Neuronal stem cell (in vitro differentiated cells): Measurements from ENCODE around the gene VAMP8. TPM values are rescaled to one million over a fixed set of nuclear protein-coding genes. Genes with fewer than 3 reads are reported as not detected.

Experiments used
- DNase-seq: peaks from one replicate; pipeline ENCODE4 v3.0.0-alpha.2; 2013; ENCODE audit warnings: low spot score
- H2AFZ ChIP-seq: one replicate; pipeline ENCODE4 v1.6.1; 2013; ENCODE audit warnings: mild to moderate bottlenecking, low read length, inconsistent platforms
- H2AK5ac ChIP-seq: 2 replicates; pipeline ENCODE4 v1.6.1; 2013; ENCODE audit warnings: low read depth, mild to moderate bottlenecking, inconsistent platforms, low read length, moderate library complexity, mixed read lengths
- H2BK120ac ChIP-seq: 2 replicates; pipeline ENCODE4 v1.6.1; 2013; ENCODE audit warnings: low read depth, mild to moderate bottlenecking, inconsistent platforms, low read length, moderate library complexity, mixed read lengths
- H2BK12ac ChIP-seq: one replicate; pipeline ENCODE4 v1.6.1; 2013; ENCODE audit warnings: low read length, inconsistent platforms
- H2BK15ac ChIP-seq: 2 replicates; pipeline ENCODE4 v1.6.1; 2013; ENCODE audit warnings: mild to moderate bottlenecking, low read length, inconsistent platforms, mixed read lengths
- H2BK5ac ChIP-seq: one replicate; pipeline ENCODE4 v1.6.1; 2013; ENCODE audit warnings: inconsistent platforms, mild to moderate bottlenecking, low read length, moderate library complexity
- H3K14ac ChIP-seq: one replicate; pipeline ENCODE4 v1.6.1; 2013; ENCODE audit warnings: low read length, inconsistent platforms
- H3K18ac ChIP-seq: 2 replicates; pipeline ENCODE4 v1.6.1; 2013; ENCODE audit warnings: low read length, inconsistent platforms
- H3K23ac ChIP-seq: 2 replicates; pipeline ENCODE4 v1.6.1; 2013; ENCODE audit warnings: low read depth, mild to moderate bottlenecking, mixed read lengths, low read length, inconsistent platforms; ENCODE audit not compliant: poor library complexity
- H3K27ac ChIP-seq: replicated peaks from 3 replicates; pipeline ENCODE4 v1.5.1; 2013; ENCODE audit warnings: low read length, inconsistent platforms
- H3K27me3 ChIP-seq, 3 experiments: 2 replicates each; pipeline ENCODE4 v1.6.1; 2013; ENCODE audit warnings: low read length in 3 of 3, mild to moderate bottlenecking in 2 of 3, inconsistent platforms in 1 of 3, low read depth in 1 of 3, mixed read lengths in 1 of 3, moderate library complexity in 1 of 3; ENCODE audit not compliant: control insufficient read depth in 3 of 3, insufficient read depth in 3 of 3
- H3K36me3 ChIP-seq, 2 donors: replicated peaks in 1 of 2; 2 replicates each; pipeline ENCODE4 v1.6.1; 2013; ENCODE audit warnings: low read length in 2 of 2; ENCODE audit not compliant: control insufficient read depth in 2 of 2, insufficient read depth in 2 of 2
- H3K4ac ChIP-seq: 2 replicates; pipeline ENCODE4 v1.6.1; 2013; ENCODE audit warnings: inconsistent platforms, mild to moderate bottlenecking, low read length, moderate library complexity
- H3K4me1 ChIP-seq, 2 donors: 1 replicate in 1 of 2; 2 replicates in 1 of 2; pipeline ENCODE4 v1.6.1; 2013; ENCODE audit warnings: low read length in 2 of 2, low read depth in 1 of 2; ENCODE audit not compliant: control insufficient read depth in 2 of 2, insufficient read depth in 1 of 2
- H3K4me2 ChIP-seq: one replicate; pipeline ENCODE4 v1.6.1; 2013; ENCODE audit warnings: mild to moderate bottlenecking, low read length, inconsistent platforms; ENCODE audit not compliant: insufficient read depth, poor library complexity, severe bottlenecking
- H3K4me3 ChIP-seq, 2 donors: 2 replicates each; pipeline ENCODE4 v1.5.1; 2013; ENCODE audit warnings: low read length in 2 of 2, mild to moderate bottlenecking in 2 of 2, inconsistent platforms in 1 of 2, moderate library complexity in 1 of 2
- H3K79me1 ChIP-seq: one replicate; pipeline ENCODE4 v1.6.1; 2013; ENCODE audit warnings: low read depth, mild to moderate bottlenecking, inconsistent platforms, low read length, moderate library complexity
- H3K9ac ChIP-seq: one replicate; pipeline ENCODE4 v1.6.1; 2013; ENCODE audit warnings: mild to moderate bottlenecking, low read depth, low read length, inconsistent platforms; ENCODE audit not compliant: poor library complexity
- H3K9me3 ChIP-seq, 2 donors: replicated peaks in 1 of 2; 2 replicates each; pipeline versions ENCODE3 to v1.6.1; 2013; ENCODE audit warnings: low read length in 2 of 2, mild to moderate bottlenecking in 2 of 2, inconsistent platforms in 1 of 2, low read depth in 1 of 2, mixed read lengths in 1 of 2, moderate library complexity in 1 of 2; ENCODE audit not compliant: control insufficient read depth in 2 of 2, insufficient read depth in 1 of 2
- H4K8ac ChIP-seq: one replicate; pipeline ENCODE4 v1.6.1; 2013; ENCODE audit warnings: low read depth, mild to moderate bottlenecking, inconsistent platforms, low read length, moderate library complexity
- H4K91ac ChIP-seq: one replicate; pipeline ENCODE4 v1.6.1; 2013; ENCODE audit warnings: low read length, low read depth, mild to moderate bottlenecking, inconsistent platforms; ENCODE audit not compliant: poor library complexity
- WGBS, 2 donors: extraction: QIAGEN DNeasy Blood & Tissue Kit; methylation state at CpG; one replicate each; pipeline ENCODE4 v1.1.7; 2013; ENCODE audit warnings: missing lambda C conversion rate in 2 of 2, mixed read lengths in 1 of 2; ENCODE audit not compliant: insufficient read length in 2 of 2, insufficient replicate concordance in 1 of 2; ENCODE audit errors: extremely low coverage in 2 of 2; 5-methylcytosine and 5-hydroxymethylcytosine counted together
- small RNA-seq: library from polyadenylated mRNA; stranded (forward); fragments of <200 nt; extraction: miRNeasy Mini kit (QIAGEN cat#:217004); gene quantifications from one replicate; pipeline ENCODE3, GENCODE V24; 2013; ENCODE audit not compliant: insufficient read depth

Gene VAMP8

GRCh38 chr2:85631316-85631715, 53.9 kb downstream of the VAMP8 start:
- Histone ChIP-seq H3K9ac (no peak overlapping the region), H2AK5ac (no peak overlapping the region), H3K27me3 (no peaks in the 10 kb centered on the region), H3K18ac (no peak overlapping the region), H4K91ac (no peak overlapping the region), H2AFZ (no peak overlapping the region), H2BK12ac (no peak overlapping the region), H2BK5ac (no peak overlapping the region), H2BK15ac (no peak overlapping the region), H3K4ac (no peak overlapping the region), H3K79me1 (no peaks in the 10 kb centered on the region), H3K23ac (no peak overlapping the region), H3K4me2 (no peak overlapping the region), H3K14ac (no peak overlapping the region), H2BK120ac (no peak overlapping the region), H3K9me3 (no peaks in the 10 kb centered on the region), H3K27ac (no peak overlapping the region), H4K8ac (no peak overlapping the region), H3K4me3 (no peak overlapping the region), H3K4me1 (no peaks in the 10 kb centered on the region), H3K36me3 (peaks cover 31 to 91% of the 10 kb centered on the region in 2 donors)
- no CpG with 5 or more reads among the region's 3 CpGs for WGBS, 2 donors
- no peak for DNase-seq

Small RNAs within 50 kb of the gene (small RNA-seq; reads per million reads assigned to genes)
- not detected for gene RN7SL126P
